ENCODE data around the gene ANKRD30A.

The ANKRD30A gene

GRCh38 chr10:37275216-37275777, 149.9 kb downstream of the ANKRD30A start:
- no peak overlapping the region for H3K27ac ChIP-seq
- TF ChIP-seq CTCF (conservative IDR thresholded peaks at IDR 0.05) = no peak

- no peak for TF ChIP-seq CTCF (conservative IDR thresholded peaks at IDR 0.05)
- H3K27ac ChIP-seq = no peak overlapping the region
Observed at GRCh38 chr10:37285063-37285462, 159.7 kb downstream of the ANKRD30A start.

- TF ChIP-seq CTCF (conservative IDR thresholded peaks at IDR 0.05) = no peak
- H3K27ac ChIP-seq = no peak overlapping the region
Observed at GRCh38 chr10:37289833-37290464, 164.6 kb downstream of the ANKRD30A start.

- TF ChIP-seq CTCF (conservative IDR thresholded peaks at IDR 0.05) = no peak
- no peak overlapping the region for H3K27ac ChIP-seq
Observed at GRCh38 chr10:37301271-37301670, 175.9 kb downstream of the ANKRD30A start.

- no peak for TF ChIP-seq CTCF (conservative IDR thresholded peaks at IDR 0.05)
- H3K27ac ChIP-seq = no peak overlapping the region
Observed at GRCh38 chr10:37304036-37304435, 178.6 kb downstream of the ANKRD30A start.

- TF ChIP-seq CTCF (conservative IDR thresholded peaks at IDR 0.05) = no peak
- no peak overlapping the region for H3K27ac ChIP-seq
Observed at GRCh38 chr10:37314350-37314749, 189.0 kb downstream of the ANKRD30A start.

- H3K27ac ChIP-seq = no peak overlapping the region
Observed at GRCh38 chr10:37314862-37315261, 189.5 kb downstream of the ANKRD30A start.

More at GRCh38 chr10:37314862-37315261, 189.5 kb downstream of the ANKRD30A start:
- no peak for TF ChIP-seq CTCF (conservative IDR thresholded peaks at IDR 0.05)

All from VCaP (cell line).